Choroid plexus epithelial cell (primary cell): ENCODE measurements around the gene MFSD1.

Experiments
- DNase-seq: peaks from one replicate; pipeline ENCODE4 v3.0.0-alpha.2; 2010; ENCODE audit warnings: low read depth
- H3K4me3 ChIP-seq: 2 replicates; pipeline ENCODE4 v1.5.1; 2011; ENCODE audit warnings: low read depth, mild to moderate bottlenecking, control low read depth, low read length, moderate library complexity
- CTCF ChIP-seq: conservative IDR thresholded peaks from 2 replicates; pipeline ENCODE4 v1.5.1; 2011; ENCODE audit warnings: low read depth, mild to moderate bottlenecking, control low read depth, inconsistent platforms, low read length, moderate library complexity

Gene MFSD1

GRCh38 chr3:158792709-158793108 is 9.1 kb upstream of the MFSD1 start:
- DNase-seq: peak; percentile 97

GRCh38 chr3:158794206-158794605 is 7.6 kb upstream of the MFSD1 start:
- no peak overlapping the region for H3K4me3 ChIP-seq
- no peak for DNase-seq
- no peak for TF ChIP-seq CTCF

More at GRCh38 chr3:158792709-158793108, 9.1 kb upstream of the MFSD1 start:
- no peak for TF ChIP-seq CTCF
- no peak overlapping the region for H3K4me3 ChIP-seq

GRCh38 chr3:158794936-158795518 is 6.8 kb upstream of the MFSD1 start:
- no peak overlapping the region for H3K4me3 ChIP-seq
- peak; percentile 65 for TF ChIP-seq CTCF
- peak; percentile 86 for DNase-seq

GRCh38 chr3:158801201-158801600 is 653 bp upstream of the MFSD1 start:
- H3K4me3 ChIP-seq: peak overlapping the region; percentile 84
- DNase-seq: peak; percentile 39
- no peak for TF ChIP-seq CTCF

GRCh38 chr3:158802409-158803268 is 785 bp downstream of the MFSD1 start:
- H3K4me3 ChIP-seq: peak overlapping the region; percentile 84
- TF ChIP-seq CTCF: no peak
- no peak for DNase-seq

GRCh38 chr3:158804441-158804840 is 2.6 kb downstream of the MFSD1 start:
- no peak for DNase-seq
- H3K4me3 ChIP-seq: no peak overlapping the region
- no peak for TF ChIP-seq CTCF
